Lung (tissue), 12 donors: ENCODE results near the gene COPS9. TPM values are rescaled to one million over a fixed set of nuclear protein-coding genes. Genes with fewer than 3 reads are reported as not detected.

ENCODE experiments used
- ATAC-seq: fragments of 200-7000 bp; cut with Tn5 transposase; one replicate; pipeline ENCODE4 v1.9.1; 2020; ENCODE audit warnings: moderate number of reproducible peaks; ENCODE audit not compliant: insufficient read depth, low FRiP score
- DNase-seq, 3 donors: peaks; one replicate each; pipeline ENCODE4 v3.0.0-alpha.2; 2013 to 2017
- H3K27ac ChIP-seq, 2 donors: one replicate each; pipeline ENCODE4 v1.5.1; 2013; ENCODE audit warnings: mild to moderate bottlenecking in 2 of 2, moderate library complexity in 2 of 2, control low read depth in 1 of 2, inconsistent platforms in 1 of 2, low read depth in 1 of 2, low read length in 1 of 2
- H3K27me3 ChIP-seq, 3 donors: one replicate each; pipeline ENCODE4 v1.5.1; 2013; ENCODE audit warnings: low read length in 2 of 3; ENCODE audit not compliant: control insufficient read depth in 3 of 3, insufficient read depth in 3 of 3
- H3K36me3 ChIP-seq, 4 donors: one replicate each; pipeline ENCODE4 v1.5.1; 2013; ENCODE audit warnings: low read length in 4 of 4, mild to moderate bottlenecking in 1 of 4, moderate library complexity in 1 of 4; ENCODE audit not compliant: control insufficient read depth in 4 of 4, insufficient read depth in 4 of 4
- H3K4me1 ChIP-seq, 5 donors: one replicate each; pipeline ENCODE4 v1.5.1; 2013; ENCODE audit warnings: low read length in 5 of 5, mild to moderate bottlenecking in 2 of 5, moderate library complexity in 1 of 5; ENCODE audit not compliant: control insufficient read depth in 5 of 5, insufficient read depth in 5 of 5
- H3K4me3 ChIP-seq: one replicate; pipeline ENCODE4 v1.5.1; 2013; ENCODE audit warnings: mild to moderate bottlenecking, control low read depth, moderate library complexity
- H3K9ac ChIP-seq, 2 donors: one replicate each; pipeline ENCODE4 v1.5.1; 2013; ENCODE audit warnings: low read length in 2 of 2, control low read depth in 1 of 2; ENCODE audit not compliant: insufficient read depth in 1 of 2
- H3K9me3 ChIP-seq, 4 donors: one replicate each; pipeline ENCODE4 v1.5.1; 2013; ENCODE audit warnings: low read length in 3 of 4, mild to moderate bottlenecking in 1 of 4, moderate library complexity in 1 of 4; ENCODE audit not compliant: control insufficient read depth in 4 of 4, insufficient read depth in 3 of 4
- CTCF ChIP-seq: IDR thresholded peaks from 2 replicates; pipeline ENCODE4 v1.5.1; 2012; ENCODE audit warnings: mild to moderate bottlenecking; ENCODE audit errors: control extremely low read depth, extremely low read depth
- WGBS, 2 donors: extraction: QIAGEN DNeasy Blood & Tissue Kit; methylation state at CpG; one replicate each; pipeline ENCODE4 v1.1.7; 2013; 5-methylcytosine and 5-hydroxymethylcytosine counted together
- polyA plus RNA-seq, 2 donors: library from polyadenylated mRNA; stranded (reverse); fragments of 200-250 nt; gene quantifications; one replicate each; pipeline ENCODE4 v1.2.1, GENCODE V29; 2013
- total RNA-seq, 2 donors: library from RNA; depleted of rRNA in 1 of 2; stranded (reverse); fragments of >200 nt in 1 of 2; gene quantifications; one replicate each; pipeline ENCODE4 v1.2.1, GENCODE V29; 2014 to 2021
- donor health status: control.
- donor health status: control.
- donor health status: Bipolar disorder and iron deficiency.
- donor health status: healthy.
- donor health status: DM: yes; HTN: yes; CAD: no.

The COPS9 gene
- total and polyA plus RNA-seq, 4 donors = 52.5 to 386 (median 148) TPM

DNA sequence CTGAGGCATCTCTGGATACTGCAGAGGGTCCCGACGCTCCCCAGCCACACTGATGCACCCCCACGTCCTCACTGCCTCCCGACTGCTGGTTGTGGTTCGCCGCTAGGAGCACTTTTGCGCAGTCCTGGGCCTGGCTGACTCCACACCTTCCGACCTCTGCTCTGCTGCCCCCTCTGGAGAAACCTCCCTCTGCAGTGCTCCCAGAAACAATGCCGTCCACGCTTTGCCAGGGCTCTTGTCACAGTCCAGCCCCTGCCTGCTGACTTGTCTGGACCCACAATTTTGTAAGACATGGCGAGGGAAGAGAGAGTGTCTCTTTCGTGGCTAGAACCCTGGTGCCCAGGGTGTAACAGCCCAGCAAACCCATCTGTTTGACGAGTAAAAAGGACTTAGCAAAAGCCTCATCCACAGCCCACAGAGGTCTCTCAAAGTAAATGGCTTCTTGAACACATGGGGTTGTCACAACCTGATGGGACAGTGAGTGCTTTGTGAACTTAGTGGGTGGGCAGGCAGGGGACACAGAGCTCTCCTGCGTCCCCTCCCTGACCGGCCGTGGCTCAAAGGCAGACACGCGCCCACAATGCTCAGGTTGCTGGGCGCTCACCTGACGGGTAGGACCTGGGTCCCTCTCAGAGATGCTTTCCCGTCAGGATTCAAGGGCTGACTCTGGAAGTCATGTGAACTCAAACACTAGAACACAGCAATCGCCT lies 4.0 kb downstream of the COPS9 start:
- ATAC-seq (no peak), DNase-seq (no peak)
- Histone ChIP-seq H3K4me1 (peaks cover 2 to 15% (median 9%) of the 10 kb centered on the region in 5 donors), H3K9ac (no peak overlapping the region), H3K27me3 (no peaks in the 10 kb centered on the region), H3K9me3 (no peaks in the 10 kb centered on the region), H3K4me3 (no peak overlapping the region), H3K27ac (no peak overlapping the region), H3K36me3 (peaks cover 15 to 55% (median 34%) of the 10 kb centered on the region in 4 donors)
- 86 to 92% methylated on average over 22 of the region's 22 CpGs for WGBS, 2 donors
- no peak for TF ChIP-seq CTCF

GRCh38 chr2:240131296-240131695 lies 4.8 kb downstream of the COPS9 start:
- ATAC-seq (no peak), DNase-seq (no peak)
- H3K27me3 ChIP-seq = no peaks in the 10 kb centered on the region
- H3K27ac ChIP-seq = no peak overlapping the region
- H3K9ac ChIP-seq = no peak overlapping the region
- H3K4me1 ChIP-seq = peaks cover 2 to 12% (median 9%) of the 10 kb centered on the region in 5 donors
- peaks cover 15 to 55% (median 35%) of the 10 kb centered on the region in 4 donors for H3K36me3 ChIP-seq
- no peak for TF ChIP-seq CTCF
- H3K4me3 ChIP-seq = no peak overlapping the region
- no peaks in the 10 kb centered on the region for H3K9me3 ChIP-seq
- 92 to 97% methylated on average over 16 of the region's 16 CpGs for WGBS, 2 donors

- Histone ChIP-seq H3K4me3 (no peak overlapping the region), H3K27ac (no peak overlapping the region), H3K27me3 (no peaks in the 10 kb centered on the region), H3K4me1 (peaks cover 2 to 11% (median 9%) of the 10 kb centered on the region in 5 donors), H3K9me3 (peaks cover 0 to 2% (median 0%) of the 10 kb centered on the region in 4 donors), H3K9ac (no peak overlapping the region), H3K36me3 (peaks cover 15 to 55% (median 36%) of the 10 kb centered on the region in 4 donors)
- DNase-seq (no peak), ATAC-seq (no peak)
- 93 to 95% methylated on average over 23 of the region's 23 CpGs for WGBS, 2 donors
- no peak for TF ChIP-seq CTCF
Observed at GRCh38 chr2:240130393-240131195, 5.5 kb downstream of the COPS9 start.
